Measurements from ENCODE around the gene MYMX.
A peak's percentile ranks its signal among the peaks of the same experiment; 100 is the strongest.
"Not testable (repeated sequence)": the region's sequence is repeated elsewhere in the genome, so short reads cannot be mapped to it uniquely, and the experiment has no call there.

MYMX gene

DNA sequence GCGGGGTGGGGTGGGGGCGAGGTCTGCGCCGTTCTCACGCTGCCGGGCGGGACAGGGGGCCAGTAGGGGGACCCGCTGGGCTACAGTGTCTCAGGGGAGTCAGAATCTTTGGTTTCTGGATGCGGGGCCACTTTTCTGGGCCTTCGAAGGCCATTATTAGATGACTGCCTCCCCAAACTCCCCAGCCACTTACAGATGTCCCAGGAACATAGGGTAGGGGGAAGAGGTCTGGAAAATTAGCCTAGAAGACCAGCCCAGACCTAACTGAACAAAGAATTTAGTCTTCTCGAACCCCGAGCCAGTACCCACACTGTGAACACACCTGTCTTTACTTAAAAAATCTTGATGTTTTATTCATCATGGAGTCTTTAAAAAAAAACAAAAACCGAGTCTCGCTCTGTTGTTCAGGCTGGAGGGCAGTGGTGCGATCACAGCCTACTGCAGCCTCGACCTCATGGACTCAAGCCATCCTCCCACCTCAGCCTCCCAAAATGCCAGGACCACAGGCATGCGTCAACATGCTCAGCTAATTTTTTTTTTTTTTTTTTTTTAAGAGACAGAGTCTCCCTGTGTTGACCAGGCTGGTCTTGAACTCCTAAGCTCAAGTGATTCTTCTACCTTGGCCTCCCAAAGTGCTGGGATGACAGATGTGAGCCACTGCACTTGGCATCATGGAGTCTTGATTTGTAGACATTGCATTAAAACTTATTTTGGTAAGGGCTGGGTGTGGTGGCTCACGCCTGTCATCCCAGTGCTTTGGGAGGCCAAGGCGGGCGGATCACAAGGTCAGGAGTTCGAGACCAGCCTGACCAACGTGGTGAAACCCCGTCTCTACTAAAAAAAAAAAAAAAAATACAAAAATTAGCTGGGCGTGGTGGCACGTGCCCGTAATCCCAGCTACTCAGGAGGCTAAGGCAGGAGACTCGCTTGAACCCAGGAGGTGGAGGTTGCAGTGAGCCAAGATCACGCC, 3.4 kb downstream of the MYMX start:
- no peak for DNase-seq (ENCODE audit: low spot score)

DNA sequence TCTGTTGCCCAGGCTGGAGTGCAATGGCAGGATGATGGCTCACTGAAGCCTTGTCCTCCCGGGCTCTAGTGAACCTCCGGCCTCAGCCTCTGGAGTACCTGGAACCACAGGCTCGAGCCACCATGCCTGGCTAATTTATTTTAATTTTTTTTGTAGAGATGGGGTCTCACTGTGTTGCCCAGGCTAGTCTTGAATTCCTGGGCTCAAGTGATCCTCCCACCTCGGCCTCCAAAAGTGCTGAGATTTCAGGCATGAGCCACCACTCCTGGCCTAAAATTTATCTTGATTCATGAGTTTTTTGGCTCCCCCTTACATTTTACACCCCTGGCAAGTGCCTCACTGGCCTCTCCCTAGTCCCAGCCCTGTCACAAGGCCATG, 4.2 kb downstream of the MYMX start:
- no peak for DNase-seq (ENCODE audit: low spot score)

GRCh38 chr6:44221291-44221960, 4.7 kb downstream of the MYMX start:
- peak; percentile 78 for DNase-seq (ENCODE audit: low spot score)

DNA sequence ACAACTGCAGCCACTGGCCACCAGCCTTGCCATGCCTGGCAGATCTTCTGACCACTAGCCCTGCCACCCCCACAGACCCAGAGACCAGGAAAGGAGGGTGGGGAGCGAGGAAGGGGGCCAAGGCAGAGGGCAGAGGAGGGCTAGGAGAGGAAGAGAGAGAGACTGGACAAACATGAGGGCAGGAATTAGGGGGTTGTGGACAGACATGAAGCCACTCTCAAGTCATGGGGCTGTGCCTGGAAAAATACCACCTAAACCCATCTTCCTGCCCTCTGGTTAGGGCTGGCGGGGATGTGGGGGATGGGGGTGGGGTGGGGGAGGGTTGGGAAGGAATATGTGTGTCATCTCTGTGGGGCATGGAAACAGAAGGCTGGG, 5.2 kb downstream of the MYMX start:
- no peak for DNase-seq (ENCODE audit: low spot score)

- no peak for DNase-seq (ENCODE audit: low spot score)
These were observed 6.0 kb downstream of the MYMX start for GRCh38 chr6:44222486-44223318.

DNA sequence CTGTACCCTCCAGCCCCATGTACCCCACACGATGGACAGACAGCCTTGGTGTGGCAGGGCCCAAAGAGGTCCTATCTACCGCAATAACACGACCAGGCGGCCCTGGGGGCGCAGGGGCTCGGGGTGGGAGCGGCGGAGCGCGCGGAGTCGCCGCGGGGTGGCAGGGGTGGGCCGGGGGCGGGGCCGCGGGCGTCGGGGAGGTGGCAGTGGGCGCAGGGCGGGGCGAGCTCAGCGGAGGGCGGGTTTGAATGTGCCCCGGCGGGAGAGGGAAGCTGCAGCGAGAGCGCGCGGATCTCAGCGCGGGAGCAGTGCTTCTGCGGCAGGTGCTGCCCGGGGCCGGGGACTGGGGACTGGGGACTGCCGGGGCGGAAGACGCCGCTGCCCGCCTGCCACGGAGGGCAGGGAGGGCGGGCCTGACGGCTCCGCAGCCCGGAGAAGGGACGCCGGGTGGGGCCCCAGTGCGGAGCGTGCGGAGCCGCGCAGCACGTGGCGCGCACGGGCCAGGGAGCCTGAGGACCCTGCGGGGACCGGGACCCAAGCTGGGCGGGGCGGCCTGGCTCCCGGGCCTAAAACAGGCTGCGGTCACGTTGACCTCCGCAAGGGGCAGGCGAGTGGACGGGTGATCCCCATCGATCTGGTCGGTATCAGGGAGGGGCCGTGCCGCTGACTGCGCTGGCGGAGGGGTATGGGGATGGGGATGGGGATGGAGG, 6.7 kb downstream of the MYMX start, which contains the start of gene SLC29A1:
SLC29A1 (plus strand) TSS at position 277 of the 710 bp plus-strand sequence. CDS start 3,719 bp downstream, outside the sequence.
- DNase-seq (ENCODE audit: low spot score) = peak; percentile 81

DNA sequence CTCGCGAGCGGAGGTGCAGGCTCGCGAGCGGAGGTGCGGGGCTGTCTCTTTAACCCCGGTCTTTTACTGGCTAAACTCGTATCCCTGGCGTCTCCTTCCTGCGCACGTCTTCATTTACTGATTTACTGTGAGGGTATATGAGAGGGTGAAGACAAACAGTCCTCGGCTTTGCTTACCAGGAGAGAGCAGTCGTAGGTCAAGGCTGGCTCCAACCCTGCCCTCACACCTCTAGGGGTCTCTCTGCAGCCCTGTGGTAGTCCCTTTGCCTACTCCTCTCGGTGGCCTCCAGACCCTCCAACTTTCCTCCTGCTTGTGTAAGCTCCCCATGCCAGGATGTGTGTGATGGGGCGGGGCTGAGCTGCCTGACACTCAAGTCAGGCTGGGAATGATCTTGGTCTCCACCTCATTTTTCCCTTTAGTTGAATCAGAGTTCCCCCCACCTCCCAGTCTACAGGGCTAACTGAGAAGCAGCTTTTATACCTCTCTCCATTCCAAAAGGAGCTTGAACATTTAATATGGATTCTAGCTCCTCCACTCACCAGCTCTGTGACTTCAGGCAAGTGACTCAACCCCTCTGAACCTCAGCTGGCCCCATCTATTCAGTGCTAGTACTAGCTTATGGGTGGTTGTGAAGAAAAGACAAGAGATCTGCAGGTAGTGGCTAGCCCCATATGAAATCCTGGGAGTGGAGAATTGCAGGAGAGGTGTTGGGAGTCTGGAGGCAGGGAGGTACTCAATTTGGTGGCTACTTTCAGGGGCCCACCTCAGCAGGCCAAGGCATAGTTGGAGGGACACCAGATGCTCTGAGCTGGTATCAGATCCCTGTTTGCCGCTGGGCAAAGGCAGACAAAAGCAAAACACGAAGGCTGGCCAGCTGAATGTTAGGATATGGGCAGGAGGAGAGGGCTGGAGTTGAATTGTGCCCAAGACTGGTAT, 7.6 kb downstream of the MYMX start:
- DNase-seq (ENCODE audit: low spot score) = no peak

DNA sequence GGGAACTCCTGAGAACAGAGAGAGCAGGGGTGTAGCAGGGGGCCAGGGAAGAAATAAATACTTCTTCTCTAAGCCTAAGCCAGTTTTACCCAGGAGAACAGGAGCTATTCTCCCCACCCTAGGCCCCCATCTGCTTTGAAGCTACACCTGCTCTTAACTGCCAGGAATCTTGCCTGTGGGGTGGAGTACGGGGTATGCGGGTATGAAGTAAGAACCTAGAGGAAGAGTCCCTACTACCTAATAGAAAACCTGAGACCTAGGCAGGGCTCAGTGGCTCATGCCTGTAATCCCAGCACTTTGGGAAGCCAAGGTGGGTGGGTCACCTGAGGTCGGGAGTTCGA, 8.2 kb downstream of the MYMX start:
- no peak for DNase-seq (ENCODE audit: low spot score)

DNA sequence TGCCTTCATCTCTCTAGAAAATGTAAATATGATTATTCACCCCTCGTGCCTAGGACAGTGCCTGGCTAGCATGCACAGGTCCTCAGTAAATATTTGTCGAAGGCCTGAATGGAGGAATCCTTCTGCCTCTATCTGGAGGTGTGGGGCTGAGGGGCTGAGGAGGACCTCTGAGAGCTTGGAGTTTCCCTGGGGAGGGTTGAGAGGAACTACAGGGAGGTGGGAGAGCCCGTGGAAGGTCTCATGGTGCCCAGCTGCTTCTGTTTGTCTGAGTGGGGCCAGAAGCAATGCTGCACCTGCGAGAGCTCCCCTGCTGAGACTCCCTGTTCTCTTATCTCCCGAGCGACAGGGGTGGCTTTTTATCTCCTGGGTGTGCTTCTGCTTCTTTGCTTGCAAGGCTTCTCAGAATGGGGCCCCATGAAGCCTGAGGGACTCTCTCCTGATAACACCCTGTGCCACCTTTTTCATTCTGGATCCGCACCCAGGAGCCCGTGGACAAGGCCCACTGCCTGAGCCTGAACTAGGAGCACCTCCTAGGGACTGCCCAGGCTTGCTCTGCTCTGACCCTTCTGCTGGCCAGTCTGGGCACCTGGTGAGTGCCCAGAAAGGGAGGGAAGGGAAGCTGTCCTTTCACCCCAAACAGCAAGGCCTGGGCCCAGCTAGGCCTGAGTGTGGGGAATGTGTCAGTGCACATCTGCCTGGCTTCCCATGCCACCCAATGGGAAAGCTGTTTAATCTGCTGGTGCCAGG, 9.0 kb downstream of the MYMX start:
- no peak for DNase-seq (ENCODE audit: low spot score)

- no peak for DNase-seq (ENCODE audit: low spot score)
These were observed 9.8 kb downstream of the MYMX start for GRCh38 chr6:44226368-44227147.

- DNase-seq (ENCODE audit: low spot score) = no peak
These were observed 10.5 kb downstream of the MYMX start for GRCh38 chr6:44227148-44227793.

GRCh38 chr6:44228031-44228430, 11.3 kb downstream of the MYMX start:
- DNase-seq (ENCODE audit: low spot score) = no peak

DNA sequence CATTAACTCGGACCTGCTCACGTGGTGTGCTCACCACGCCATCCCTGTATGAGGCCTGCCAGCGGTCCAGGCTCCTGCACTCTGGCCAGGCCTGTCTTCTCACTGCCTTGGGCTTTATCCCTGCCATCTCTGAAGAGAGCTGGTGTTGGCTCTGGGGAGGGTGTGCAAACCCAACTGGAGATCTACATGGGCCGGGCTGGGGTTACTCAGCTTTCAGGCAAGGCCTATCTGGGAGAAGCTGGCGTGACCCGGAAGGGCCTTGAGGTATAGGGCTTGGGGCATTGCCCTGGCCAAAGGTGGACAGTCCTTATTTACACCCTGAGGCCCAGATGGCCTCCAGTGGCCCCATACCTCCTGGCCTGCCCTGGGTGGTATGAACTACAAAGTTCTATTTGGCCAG, 11.7 kb downstream of the MYMX start:
- no peak for DNase-seq (ENCODE audit: low spot score)

DNA sequence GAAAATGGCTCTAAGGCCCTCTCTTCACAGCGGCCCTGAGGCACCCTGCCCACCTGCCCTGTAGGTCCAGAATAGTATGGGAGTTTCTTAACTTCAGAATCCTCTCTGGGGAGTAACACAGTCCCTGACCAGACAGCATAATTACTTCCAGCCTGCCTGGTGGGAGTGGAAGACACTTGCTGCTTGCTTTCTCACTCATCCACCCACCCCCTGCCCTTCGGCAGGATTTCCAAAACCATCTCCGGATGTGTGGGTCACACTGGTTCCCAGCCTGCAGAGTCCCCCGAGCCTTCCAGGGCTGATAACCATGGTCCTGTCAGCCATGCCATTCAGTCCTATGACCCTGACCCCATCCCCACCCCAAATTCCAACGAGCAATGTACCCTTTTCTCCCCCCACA, 12.1 kb downstream of the MYMX start:
- no peak for DNase-seq (ENCODE audit: low spot score)

GRCh38 chr6:44229376-44230033, 12.8 kb downstream of the MYMX start:
- DNase-seq (ENCODE audit: low spot score) = no peak

DNA sequence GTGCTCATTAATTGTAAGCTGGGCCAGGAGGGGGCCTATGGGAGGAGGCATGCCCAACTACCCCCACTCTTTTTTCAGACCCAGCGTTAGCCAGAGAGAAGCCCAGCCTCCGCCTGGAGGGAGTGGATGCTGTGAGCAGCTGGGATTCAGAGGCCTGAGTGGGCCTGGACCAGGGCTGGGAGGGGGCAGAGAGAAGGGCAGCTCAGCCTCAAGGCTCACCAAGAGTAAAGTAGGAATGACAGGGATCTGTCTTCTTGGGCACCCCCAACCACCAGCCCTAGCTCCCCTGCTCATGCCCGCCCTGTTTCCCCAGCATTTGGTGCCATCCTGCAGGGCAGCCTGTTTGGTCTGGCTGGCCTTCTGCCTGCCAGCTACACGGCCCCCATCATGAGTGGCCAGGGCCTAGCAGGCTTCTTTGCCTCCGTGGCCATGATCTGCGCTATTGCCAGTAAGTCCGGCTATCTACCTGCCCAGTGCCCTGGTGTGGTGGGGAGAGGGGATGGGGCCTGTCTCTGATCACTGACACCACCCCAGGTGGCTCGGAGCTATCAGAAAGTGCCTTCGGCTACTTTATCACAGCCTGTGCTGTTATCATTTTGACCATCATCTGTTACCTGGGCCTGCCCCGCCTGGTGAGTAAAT, 13.4 kb downstream of the MYMX start:
- DNase-seq (ENCODE audit: low spot score) = no peak

DNA sequence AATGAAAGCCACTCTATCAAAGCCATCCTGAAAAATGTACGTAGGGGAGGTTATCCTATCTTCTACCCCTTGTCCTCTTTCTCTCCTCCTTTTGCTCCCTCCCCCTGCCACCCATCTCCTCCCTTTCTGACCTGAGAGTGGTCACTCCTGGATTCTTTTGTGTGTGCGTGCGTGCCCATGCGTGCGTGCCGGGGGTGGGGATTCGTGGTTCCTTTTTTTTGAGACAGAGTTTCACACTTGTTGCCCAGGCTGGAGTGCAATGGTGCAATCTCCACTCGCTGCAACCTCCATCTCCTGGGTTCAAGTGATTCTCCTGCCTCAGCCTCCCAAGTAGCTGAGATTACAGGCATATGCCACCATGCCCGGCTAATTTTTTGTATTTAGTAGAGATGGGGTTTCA, 14.7 kb downstream of the MYMX start:
- DNase-seq (ENCODE audit: low spot score) = not testable (repeated sequence)

Measured in CD4-positive, alpha-beta T cell treated with Interleukin-2 at 100 ng/mL for 4 hours (primary cell).